Lung microvascular endothelial cell (primary cell): Measurements from ENCODE around the gene NBL1. TPM values are rescaled to one million over a fixed set of nuclear protein-coding genes. Genes with fewer than 3 reads are reported as not detected.
A peak's percentile ranks its signal among the peaks of the same experiment; 100 is the strongest.
"Not testable (repeated sequence)": the region's sequence is repeated elsewhere in the genome, so short reads cannot be mapped to it uniquely, and the experiment has no call there.

ENCODE experiments used
- DNase-seq, 2 donors: peaks; one replicate each; pipeline versions ENCODE4 v3.0.0 to v3.0.0-alpha.2; 2010; ENCODE audit warnings: low read depth in 2 of 2
- total RNA-seq: library from RNA; depleted of rRNA; stranded (reverse); fragments of >200 nt; gene quantifications from 2 replicates; pipeline ENCODE4 v1.2.1, GENCODE V29; 2014

The NBL1 gene
- total RNA-seq, 1 donor from 2014 or later, result 199 TPM

GRCh38 chr1:19621274-19621950, 22.7 kb upstream of the NBL1 start:
- no peak for DNase-seq

GRCh38 chr1:19622204-19622603, 21.9 kb upstream of the NBL1 start:
- no peak for DNase-seq

- no peak for DNase-seq
Observed at GRCh38 chr1:19623523-19623922, 20.6 kb upstream of the NBL1 start.

- DNase-seq, result no peak
Observed at GRCh38 chr1:19625291-19625937, 18.7 kb upstream of the NBL1 start.

GRCh38 chr1:19628879-19629278, 15.2 kb upstream of the NBL1 start:
- DNase-seq, result no peak

- DNase-seq, result no peak
Observed at GRCh38 chr1:19629357-19629756, 14.8 kb upstream of the NBL1 start.

- DNase-seq, result not testable (repeated sequence)
Observed at GRCh38 chr1:19630192-19630591, 13.9 kb upstream of the NBL1 start.

GRCh38 chr1:19630720-19631395, 13.3 kb upstream of the NBL1 start:
- no peak for DNase-seq

- DNase-seq, result no peak
Observed at GRCh38 chr1:19632211-19632610, 11.9 kb upstream of the NBL1 start.

- no peak for DNase-seq
Observed at GRCh38 chr1:19633106-19633505, 11.0 kb upstream of the NBL1 start.

- not testable (repeated sequence) for DNase-seq
Observed at GRCh38 chr1:19635064-19635463, 9.0 kb upstream of the NBL1 start.

- no peak for DNase-seq
Observed at GRCh38 chr1:19635646-19636045, 8.5 kb upstream of the NBL1 start.

GRCh38 chr1:19636065-19636464, 8.0 kb upstream of the NBL1 start:
- DNase-seq, result no peak

GRCh38 chr1:19636749-19637148, 7.4 kb upstream of the NBL1 start:
- not testable (repeated sequence) for DNase-seq

GRCh38 chr1:19637606-19638005, 6.5 kb upstream of the NBL1 start:
- no peak for DNase-seq

- DNase-seq, result not testable (repeated sequence)
Observed at GRCh38 chr1:19639228-19639627, 4.9 kb upstream of the NBL1 start.

- no peak for DNase-seq
Observed at GRCh38 chr1:19639999-19640362, 4.1 kb upstream of the NBL1 start.

GRCh38 chr1:19640363-19641316, 3.5 kb upstream of the NBL1 start:
- DNase-seq, result peak; percentile 33 to 81

- DNase-seq, result no peak
Observed at GRCh38 chr1:19643121-19643520, 990 bp upstream of the NBL1 start.

GRCh38 chr1:19644395-19644680, 227 bp downstream of the NBL1 start:
- peak in 1 of 2 donors; percentile 32 for DNase-seq

- peak; percentile 33 to 63 for DNase-seq
Observed at GRCh38 chr1:19644681-19645410, 735 bp downstream of the NBL1 start.
